RCC 7860 (cell line): ENCODE data around the gene PTPRT.

Experiments used
- DNase-seq: peaks from one replicate; pipeline ENCODE4 v3.0.0-alpha.2; 2015; ENCODE audit warnings: low spot score
- FAIRE-seq: peaks from 2 replicates; lab custom pipeline; 2012; peaks lifted over from hg19 to GRCh38; lab: Jason Lieb, UNC

Gene PTPRT

DNA sequence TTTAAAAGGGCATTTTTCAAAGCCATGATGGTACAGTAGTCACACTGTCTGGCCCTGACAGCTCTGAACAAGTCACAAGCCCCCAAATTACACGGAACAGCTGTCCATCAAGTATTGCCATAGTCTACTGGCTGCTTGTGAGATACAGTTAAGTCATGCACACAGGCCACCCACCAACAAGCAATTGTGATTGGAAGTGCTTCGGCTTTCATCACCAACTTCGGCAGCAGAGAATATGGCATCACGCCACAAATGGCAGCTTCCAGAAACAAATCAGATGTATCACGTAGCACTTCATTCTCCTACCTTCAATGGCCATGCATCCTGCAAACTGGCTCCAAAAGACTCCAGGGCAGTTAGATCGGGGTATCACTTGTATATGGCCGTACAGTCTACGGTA, 160.5 kb downstream of the PTPRT start:
- DNase-seq, result no peak
- no peak for FAIRE-seq

DNA sequence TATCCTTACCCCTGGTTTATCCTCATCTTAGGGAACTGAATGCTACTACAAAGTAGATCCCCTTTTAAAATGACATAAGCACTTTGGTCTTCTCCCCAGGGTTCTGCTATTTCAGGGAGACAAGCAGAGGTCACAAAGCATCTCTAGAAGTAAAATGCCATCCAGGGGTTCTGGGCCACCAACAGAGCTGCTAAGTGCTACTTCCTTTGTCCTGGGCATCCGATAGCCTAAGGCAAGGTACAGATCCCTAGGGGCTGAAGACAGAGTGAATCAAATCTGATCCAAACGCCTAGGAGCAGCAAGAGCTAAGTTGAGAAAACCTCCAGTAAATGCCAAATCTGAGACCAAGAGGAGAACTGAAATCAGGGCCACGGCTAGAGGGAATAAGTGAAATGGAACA, 161.2 kb downstream of the PTPRT start:
- DNase-seq (no peak), FAIRE-seq (no peak)

DNA sequence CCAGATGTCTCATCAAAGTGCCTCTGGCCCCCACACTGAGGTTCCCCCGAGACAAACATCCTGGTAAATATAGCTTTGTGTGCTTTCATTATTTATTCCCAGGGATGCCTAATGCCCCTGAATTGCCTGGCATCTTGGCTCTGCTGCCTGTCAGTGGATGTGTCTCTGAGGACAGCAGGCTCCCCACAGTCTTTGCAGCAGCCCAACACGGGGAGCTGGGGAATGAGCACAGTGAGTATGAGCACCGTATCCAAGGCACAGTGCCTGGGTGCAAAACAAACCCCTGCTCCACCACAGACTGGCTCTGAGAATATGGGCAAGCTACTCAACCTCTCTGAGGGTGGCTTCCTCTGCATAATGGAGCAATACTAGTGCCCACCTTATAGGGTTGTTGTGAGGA, 165.9 kb downstream of the PTPRT start:
- DNase-seq, result no peak
- FAIRE-seq, result no peak

DNA sequence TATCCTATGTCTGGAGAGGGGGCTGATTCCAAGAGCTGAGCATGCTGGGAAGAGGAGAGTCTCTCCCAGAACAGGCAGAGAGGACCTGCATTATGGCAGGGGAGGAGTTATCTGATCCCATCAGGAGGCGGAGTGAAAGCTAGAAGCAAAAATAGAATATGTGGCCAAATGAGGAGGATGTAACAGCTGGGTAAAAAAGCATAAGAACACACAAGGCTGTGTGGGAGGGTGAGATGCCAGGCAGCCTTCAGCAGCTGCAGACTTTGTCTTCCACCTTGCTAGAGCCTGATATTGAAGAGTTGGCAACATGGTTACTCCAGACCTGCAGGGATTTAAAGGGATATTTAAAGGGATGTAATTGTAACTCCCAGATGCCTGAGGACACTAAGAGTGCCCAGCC, 167.1 kb downstream of the PTPRT start:
- DNase-seq (no peak), FAIRE-seq (no peak)

DNA sequence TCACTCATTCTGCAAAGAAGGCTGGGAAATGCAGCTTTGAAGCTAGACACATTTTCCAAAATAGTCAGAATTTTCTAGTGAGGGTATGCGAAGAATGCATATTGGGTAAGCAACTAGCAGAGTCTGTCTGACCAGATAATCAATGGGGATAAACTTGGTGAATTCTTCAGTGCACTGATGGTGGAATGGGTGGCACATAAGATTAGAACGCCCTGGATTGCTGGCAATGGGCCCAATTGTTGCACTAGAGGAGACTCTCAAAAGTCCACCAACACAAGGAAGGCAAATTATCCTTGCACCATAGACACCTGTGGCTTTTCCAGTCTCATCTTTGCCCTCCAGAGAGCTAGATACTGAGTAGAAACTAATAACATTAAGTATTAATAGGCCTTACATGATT, 167.6 kb downstream of the PTPRT start:
- FAIRE-seq, result no peak

DNA sequence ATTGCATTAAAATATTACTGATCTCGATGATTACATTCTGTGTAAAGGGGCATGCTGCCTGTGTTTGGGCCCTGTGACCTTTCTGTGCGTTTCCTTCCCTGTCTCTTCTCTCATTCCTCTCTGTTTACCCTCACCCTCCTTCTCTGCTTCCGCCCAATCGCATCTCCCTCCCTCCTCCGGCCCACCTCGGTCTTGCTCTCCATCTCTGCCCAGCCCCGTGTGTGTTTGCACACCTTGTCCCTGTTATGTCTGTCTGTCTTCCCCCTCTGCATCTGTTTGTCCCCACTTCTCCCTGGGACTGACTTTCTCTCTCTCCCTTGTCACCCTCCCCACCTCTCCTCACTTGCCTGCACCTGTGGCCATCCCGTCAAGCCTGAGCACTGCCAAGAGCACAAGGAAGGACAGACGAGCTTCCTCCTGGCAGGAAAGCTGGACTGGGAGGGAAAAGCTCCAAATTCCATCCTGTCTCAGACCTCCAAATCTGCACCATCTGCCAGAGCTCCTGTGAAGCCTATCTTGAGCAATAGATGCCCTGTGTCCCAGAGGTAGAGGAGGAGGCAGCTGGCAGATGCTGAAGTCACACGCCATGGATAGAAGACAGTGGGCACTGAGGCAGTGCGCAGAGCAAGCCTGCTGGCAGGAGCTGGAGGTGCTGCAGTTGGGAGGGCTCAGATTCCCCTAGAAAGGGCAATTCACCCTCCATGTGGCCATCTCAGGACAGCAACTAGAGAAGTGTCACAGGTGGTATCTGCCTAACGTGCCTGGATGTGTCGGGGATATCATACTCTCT, 172.3 kb downstream of the PTPRT start:
- no peak for DNase-seq
- FAIRE-seq, result no peak

More for the DNA sequence above, 167.6 kb downstream of the PTPRT start:
- DNase-seq, result no peak

DNA sequence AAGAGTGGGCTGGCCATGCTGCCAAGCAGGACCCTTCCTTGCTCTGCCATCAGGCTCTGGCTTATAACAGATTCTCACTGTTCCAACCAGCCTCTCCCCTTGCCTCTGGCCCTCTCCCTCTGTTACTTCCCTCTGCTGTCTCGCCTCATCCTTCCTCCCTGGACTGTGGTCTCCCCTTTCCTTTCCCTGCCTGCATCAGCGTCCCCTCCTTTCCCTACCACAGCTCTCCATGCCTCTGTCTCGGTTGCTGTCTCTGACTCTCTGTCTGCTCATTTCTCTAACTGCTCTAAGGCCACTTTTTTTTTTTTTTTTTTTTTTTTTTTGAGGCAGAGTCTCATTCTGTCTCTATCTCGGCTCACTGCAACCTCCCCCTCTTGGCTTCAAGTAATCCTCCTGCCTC, 173.4 kb downstream of the PTPRT start:
- FAIRE-seq, result no peak
- DNase-seq, result no peak

DNA sequence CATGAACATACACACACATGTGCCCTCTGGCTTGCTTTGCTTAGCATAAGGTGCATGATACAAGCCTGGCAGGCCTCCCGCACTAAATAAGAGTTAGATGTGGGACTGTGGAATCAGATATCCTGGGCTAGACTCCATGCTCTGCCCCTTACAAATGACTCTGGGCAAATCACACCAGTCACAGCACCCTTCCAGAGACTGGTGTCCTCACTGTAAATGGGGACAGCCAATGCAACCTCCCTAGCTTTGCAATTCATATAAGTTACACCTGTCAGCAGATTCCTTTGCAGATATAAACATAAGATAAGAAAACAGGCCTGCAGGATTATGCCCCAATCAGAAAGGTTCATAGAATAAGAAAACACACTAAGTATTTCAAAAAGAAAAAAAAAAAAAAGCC, 174.1 kb downstream of the PTPRT start:
- no peak for DNase-seq
- FAIRE-seq, result no peak

DNA sequence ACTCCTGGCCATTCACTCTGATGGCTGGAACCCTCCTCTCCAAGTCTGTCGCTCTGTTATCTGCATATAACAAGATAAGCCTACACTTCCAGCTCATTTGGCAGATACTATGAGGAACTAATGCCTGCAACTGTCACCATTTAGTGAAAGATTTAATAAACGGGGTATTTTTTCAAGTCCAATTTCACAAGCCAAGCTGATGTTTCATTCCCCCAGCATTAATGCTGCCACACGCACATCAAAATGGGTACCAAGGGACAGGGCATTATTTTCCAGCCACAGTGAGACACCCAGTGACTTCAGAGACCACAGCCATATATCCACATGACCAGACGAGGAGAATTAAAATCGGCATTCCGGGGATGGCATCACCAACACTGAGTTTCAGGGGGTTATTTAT, 175.5 kb downstream of the PTPRT start:
- DNase-seq, result no peak

DNA sequence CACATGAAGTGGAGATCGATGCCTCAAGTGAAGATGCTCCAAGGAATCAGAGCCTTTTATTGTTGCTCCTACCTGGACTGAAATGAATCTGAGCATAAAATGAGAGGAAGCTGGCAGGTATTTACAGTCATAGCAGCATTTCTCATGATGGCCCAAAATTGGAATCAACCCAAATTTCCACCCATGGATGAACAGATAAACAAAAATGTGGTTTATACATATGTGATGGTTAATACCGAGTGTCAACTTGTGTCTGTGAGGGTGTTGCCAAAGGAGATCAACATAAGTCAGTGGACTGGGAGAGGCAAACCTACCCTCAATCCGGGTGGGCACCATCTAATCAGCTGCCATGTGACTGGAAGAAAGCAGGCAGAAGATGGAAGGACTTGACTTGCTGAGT, 178.2 kb downstream of the PTPRT start:
- DNase-seq, result no peak
- no peak for FAIRE-seq

More for the DNA sequence above, 175.5 kb downstream of the PTPRT start:
- FAIRE-seq, result no peak

DNA sequence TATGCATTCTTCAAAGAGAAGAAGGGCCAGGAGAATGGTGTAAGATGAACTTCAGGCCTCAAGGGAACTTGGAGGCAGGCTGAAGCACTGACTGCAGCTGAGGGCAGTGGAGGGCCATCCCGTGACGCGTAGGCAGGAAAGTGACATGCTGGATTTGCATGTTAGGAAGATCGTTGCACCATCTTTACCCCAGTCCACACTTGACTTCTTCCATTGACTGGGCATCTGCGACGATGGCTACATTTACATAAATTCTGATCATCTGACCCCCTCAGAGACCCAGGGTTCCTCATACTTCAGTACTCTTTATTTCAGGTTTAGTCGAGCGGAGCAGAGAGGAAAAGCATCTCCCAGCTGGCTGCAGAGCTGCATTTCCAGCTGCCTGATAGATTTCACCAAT, 180.2 kb downstream of the PTPRT start:
- FAIRE-seq (no peak), DNase-seq (no peak)

DNA sequence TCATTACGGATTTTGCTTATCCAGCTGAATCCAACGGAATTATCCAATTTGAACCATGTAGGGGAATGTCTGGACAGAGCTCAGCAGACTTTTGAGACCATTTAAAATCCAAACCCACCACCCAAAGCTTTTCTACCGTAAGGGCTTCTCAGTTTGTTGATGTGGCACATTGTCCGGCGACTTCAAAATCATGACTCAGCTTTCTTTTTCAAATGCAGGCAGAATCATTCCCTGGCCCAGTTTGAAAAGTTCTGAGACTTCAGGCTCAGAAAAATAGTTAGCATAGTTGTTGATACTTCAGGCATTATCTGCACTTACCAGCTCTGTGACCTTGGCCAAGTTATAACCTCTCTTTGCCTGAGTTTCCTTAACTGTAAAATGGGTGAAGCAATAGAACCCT, 182.2 kb downstream of the PTPRT start:
- FAIRE-seq (no peak), DNase-seq (no peak)

DNA sequence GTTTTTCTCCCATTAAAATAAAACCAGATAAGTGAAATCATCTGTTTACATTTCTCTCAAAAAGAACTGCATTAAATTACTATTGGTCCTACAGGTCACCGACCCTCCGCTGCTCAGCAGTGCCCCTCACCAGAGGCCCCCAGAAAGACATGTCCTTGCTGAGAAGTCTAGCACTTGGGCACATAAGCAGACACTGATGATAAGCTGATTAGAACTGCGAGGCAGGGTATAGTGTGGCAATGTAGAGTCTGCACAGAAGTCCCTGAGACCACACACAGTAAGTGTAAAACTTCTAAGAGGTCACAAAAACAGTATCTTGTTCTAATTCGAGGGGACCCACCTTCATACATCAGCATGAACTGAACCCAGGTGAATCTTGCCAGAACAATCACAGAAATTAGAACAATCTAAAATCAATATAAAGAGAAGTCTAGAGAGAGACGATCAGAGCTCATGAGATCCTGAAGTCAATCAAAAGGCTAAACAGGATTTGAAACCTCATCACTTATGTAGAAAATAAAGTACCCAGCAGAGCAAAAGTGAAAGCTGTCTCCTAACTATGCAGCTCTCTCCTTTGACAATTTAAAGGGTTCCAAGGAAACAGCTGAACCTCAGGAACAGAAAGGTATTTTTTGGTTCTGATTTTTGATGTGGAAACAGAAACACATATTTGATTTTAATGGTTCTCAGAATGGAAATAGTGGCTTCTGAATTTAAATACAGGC, 182.9 kb downstream of the PTPRT start:
- DNase-seq (no peak), FAIRE-seq (no peak)

DNA sequence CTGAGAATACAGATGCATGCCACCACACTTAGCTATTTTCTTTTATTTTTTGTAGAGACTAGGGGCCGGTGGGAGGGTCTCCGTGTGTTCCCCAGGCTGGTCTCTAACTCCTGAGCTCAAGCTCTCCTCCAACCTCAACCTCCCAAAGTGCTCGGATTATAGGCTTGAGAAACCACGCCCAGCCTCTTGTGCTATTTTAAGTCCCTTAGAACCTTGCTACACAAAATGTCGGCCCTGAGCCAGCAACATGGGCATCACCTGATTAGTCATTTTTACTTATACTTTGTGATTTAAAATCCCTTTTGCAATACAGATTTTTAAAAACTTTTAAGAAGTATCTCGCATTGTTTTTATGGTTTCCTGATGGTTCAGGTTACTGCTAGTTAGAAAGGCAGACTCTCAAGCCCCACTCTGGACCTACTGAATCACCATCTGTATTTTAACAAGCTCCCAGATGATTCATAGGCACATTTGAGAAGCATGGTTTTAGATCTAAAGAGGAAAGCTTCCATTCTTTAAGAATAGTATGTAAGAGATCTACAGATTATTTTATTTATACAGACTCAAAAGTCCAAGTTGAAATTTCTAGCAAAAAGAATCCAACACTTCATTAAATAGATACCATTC, 186.3 kb downstream of the PTPRT start:
- FAIRE-seq (no peak), DNase-seq (no peak)

DNA sequence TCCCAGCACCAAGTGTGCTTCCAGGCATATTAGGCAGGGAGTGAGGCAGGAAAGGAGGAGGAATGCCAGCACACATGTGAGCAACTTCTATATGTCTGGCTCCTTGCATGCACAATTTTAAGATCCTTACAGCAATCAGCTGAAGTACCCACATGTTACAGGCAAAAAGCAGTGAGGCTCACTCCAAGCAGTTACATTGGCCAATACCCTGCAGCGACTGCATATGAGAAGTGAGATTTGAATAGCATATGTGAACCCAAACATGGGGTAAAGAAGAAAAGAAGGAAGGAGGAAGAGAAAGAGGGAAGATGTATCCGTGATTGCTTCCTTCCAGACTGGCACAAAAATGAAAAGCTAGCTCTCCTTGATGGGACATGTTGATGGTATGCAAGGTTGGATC, 193.6 kb downstream of the PTPRT start:
- DNase-seq, result no peak
- no peak for FAIRE-seq

DNA sequence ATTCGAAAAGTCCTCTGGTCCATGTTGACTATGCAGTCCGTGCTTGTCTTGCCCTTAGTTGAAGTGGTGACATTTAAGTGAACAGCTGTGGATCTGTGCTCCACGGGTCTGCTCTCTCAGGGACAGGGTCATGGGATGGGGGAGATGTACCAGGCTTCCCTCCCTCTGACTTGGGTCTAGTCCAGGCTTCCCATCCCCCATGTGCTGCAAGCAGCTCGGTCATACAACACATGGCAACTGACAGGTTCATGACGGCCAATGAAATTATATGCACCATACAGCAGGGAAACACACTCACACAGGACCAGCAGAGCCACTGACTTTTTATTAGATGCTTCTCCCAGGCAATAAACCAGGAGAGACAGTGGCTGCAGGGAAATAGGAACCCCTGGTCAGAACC, 201.4 kb downstream of the PTPRT start:
- DNase-seq, result no peak
- FAIRE-seq, result no peak

DNA sequence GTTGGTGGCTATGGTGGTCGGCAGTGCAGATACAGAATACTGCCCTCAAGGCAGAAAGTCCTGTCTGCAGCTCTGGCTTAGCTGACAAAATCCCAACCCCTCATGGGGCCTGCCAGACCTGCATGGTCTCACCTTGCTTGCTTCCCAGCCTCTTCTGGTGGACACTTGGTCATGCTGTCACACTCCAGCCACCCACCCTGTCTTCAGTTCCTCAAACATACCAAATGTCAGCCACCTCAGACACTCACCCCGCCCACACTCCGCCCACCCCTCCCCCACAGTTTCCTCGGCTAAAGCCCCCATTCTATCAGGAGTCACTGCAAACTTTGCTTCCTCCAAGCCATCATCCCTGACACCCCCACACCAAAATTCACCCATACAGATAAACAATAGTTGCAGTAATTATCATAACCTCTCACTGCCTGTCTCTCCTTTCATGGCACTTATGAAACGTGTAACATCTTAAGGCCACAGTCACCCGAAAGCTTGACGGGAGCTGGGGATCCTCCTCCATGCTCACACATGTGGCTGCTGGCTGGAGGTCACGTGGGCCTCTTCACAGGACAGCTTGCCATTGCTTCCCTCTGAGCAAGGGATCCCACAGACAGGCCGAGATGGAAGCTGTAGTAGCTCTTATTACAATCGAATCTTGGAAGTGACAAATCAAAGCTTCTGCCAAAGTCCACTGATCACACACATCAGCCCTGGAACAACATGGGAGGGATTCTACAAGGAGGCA, 202.2 kb downstream of the PTPRT start:
- DNase-seq (no peak), FAIRE-seq (no peak)

DNA sequence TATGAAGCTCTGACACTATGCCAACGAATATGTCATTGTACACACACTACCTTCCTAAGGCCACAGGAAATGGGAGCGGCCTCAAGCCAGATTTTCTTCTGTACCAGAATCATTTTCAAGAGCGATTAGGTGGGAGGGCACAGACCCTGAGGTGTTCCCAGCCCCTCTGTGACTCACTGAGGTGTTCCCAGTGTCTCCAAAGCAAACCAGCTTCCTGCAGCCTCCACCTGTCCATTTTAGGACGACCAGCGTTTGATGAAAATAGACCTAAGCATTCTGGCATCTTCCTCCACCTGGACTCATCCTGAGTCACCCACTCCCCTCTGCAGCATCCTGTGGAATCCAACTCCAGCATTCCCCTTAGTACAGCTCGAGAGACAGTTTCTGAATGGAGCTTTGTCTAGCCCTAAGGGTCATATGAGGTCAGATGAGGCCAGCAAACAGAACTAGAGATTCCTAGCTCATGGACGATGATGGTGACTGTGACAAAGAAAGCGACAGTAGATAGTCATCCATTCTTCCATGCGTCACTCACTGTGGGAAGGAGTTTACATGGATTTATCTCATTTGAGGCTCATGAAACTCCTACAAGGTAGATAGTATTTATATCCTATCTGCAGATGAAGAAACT, 203.4 kb downstream of the PTPRT start:
- no peak for DNase-seq
- no peak for FAIRE-seq

DNA sequence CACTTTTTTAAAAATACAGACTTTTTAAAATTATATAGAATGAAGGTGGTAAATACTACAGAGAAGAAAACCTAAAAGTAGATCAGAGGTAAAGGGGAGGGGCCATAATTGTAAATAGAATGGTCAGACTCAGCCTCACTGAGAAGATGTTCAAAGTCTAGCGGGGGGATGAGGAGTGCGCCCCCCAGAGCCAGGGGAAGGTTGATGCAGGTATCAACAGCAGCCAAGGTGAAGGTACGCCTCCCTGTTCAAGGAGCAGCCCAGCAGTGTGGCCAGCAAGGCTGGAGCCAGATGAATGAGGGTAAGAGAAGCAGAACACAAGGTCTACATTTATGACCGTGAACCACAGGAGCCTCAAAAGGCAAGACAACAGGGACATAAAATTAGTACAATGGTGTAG, 204.1 kb downstream of the PTPRT start:
- DNase-seq (no peak), FAIRE-seq (no peak)

DNA sequence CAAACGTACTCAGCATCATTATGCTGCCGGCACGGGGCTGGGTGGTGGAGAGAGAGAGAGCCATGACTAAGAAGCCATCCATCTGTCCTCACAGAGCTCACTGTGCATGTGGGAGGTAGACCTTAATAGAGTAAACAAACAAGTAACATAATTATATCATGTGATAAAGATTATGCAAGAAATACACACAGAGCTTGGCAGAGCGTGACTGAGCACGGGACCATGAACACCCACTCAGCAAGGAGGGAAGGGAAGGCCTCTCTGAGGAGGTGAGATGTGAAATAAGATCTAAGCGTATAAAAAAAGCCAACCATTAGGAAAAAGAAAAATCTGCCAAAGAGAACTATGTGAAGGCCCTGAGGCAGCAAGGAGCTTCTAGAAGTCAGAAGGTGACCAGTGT, 207.5 kb downstream of the PTPRT start:
- no peak for DNase-seq
- FAIRE-seq, result no peak

DNA sequence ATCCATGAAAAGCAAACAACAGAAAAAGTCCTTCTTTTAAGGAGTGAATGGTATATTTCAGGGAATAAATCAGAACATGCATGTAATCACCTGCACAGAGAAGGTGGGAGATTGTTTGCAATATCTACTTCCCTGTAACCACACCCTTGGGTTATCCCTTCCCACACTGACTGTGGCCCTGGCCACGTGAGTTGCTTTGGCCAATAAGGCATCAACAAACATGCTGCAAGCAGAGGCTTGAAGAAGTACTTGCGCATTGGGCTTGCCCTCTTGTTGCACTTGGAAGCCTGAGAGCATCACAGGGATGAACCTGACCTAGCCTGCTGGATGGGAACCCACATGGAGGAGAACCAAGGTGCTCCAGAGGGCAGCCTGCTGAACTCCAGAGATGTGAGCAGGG, 208.5 kb downstream of the PTPRT start:
- DNase-seq (no peak), FAIRE-seq (no peak)
